MM.1S (cell line): ENCODE measurements around the gene PCGF3.

Source experiments
- DNase-seq: peaks from one replicate; pipeline ENCODE4 v3.0.0-alpha.2; 2015
- H2AFZ ChIP-seq: fragments of 300-600 bp; sonication (generic); 2 replicates; pipeline ENCODE4 v1.6.0; 2016; ENCODE audit warnings: antibody characterized with exemption, low read length
- H3F3A ChIP-seq: fragments of 300-600 bp; sonication (generic); 2 replicates; pipeline ENCODE4 v1.6.1; 2016; ENCODE audit warnings: mild to moderate bottlenecking, antibody characterized with exemption, low read length, moderate library complexity, mixed read lengths; ENCODE audit not compliant: insufficient read depth
- H3K27ac ChIP-seq: fragments of 300-600 bp; sonication (generic); 2 replicates; pipeline ENCODE4 v1.5.1; 2016; ENCODE audit warnings: mild to moderate bottlenecking, low read length
- H3K27me3 ChIP-seq: fragments of 300-600 bp; sonication (generic); replicated peaks from 2 replicates; pipeline ENCODE4 v1.6.0; 2016; ENCODE audit warnings: low read length; ENCODE audit not compliant: insufficient read depth
- H3K36me3 ChIP-seq: fragments of 300-600 bp; sonication (generic); replicated peaks from 2 replicates; pipeline ENCODE4 v1.6.1; 2016; ENCODE audit warnings: mild to moderate bottlenecking, low read length, mixed read lengths; ENCODE audit not compliant: insufficient read depth
- H3K4me1 ChIP-seq: fragments of 300-600 bp; sonication (generic); 2 replicates; pipeline ENCODE4 v1.6.1; 2016; ENCODE audit warnings: low read length, mixed read lengths
- H3K4me2 ChIP-seq: fragments of 300-600 bp; sonication (generic); 2 replicates; pipeline ENCODE4 v1.6.0; 2016; ENCODE audit warnings: low read depth, low read length
- H3K4me3 ChIP-seq: fragments of 300-600 bp; sonication (generic); 2 replicates; pipeline ENCODE4 v1.5.1; 2016; ENCODE audit warnings: low read length, mixed read lengths
- H3K79me2 ChIP-seq: fragments of 300-600 bp; sonication (generic); 2 replicates; pipeline ENCODE4 v1.6.1; 2016; ENCODE audit warnings: mixed run types, low read length, mixed read lengths
- H3K9ac ChIP-seq: fragments of 300-600 bp; sonication (generic); 2 replicates; pipeline ENCODE4 v1.6.1; 2016; ENCODE audit warnings: low read length, mixed read lengths
- H3K9me2 ChIP-seq: fragments of 300-600 bp; sonication (generic); replicated peaks from 2 replicates; pipeline ENCODE4 v1.6.1; 2016; ENCODE audit warnings: mild to moderate bottlenecking, low read length, mixed read lengths; ENCODE audit not compliant: insufficient read depth
- H3K9me3 ChIP-seq: fragments of 300-600 bp; sonication (generic); replicated peaks from 2 replicates; pipeline ENCODE4 v1.6.1; 2016; ENCODE audit warnings: mild to moderate bottlenecking, low read length, mixed read lengths; ENCODE audit not compliant: insufficient read depth
- H4K20me1 ChIP-seq: fragments of 300-600 bp; sonication (generic); 2 replicates; pipeline ENCODE4 v1.6.1; 2016; ENCODE audit warnings: mild to moderate bottlenecking, low read length, moderate library complexity, mixed read lengths; ENCODE audit not compliant: insufficient read depth
- CTCF ChIP-seq: fragments of 300-600 bp; sonication (generic); IDR thresholded peaks from 2 replicates; pipeline ENCODE4 v1.5.1; 2016; ENCODE audit warnings: antibody characterized with exemption, low read length, mixed read lengths
- EZH2 ChIP-seq: fragments of 300-600 bp; sonication (generic); optimal IDR thresholded peaks from 2 replicates; pipeline ENCODE3; 2017; ENCODE audit warnings: low read depth, mild to moderate bottlenecking, antibody characterized with exemption, low read length, mixed read lengths
- EZH2phosphoT487 ChIP-seq: fragments of 300-600 bp; sonication (generic); IDR thresholded peaks from 2 replicates; pipeline ENCODE4 v1.6.1; 2018; ENCODE audit warnings: antibody characterized with exemption, low read length

Gene PCGF3

GRCh38 chr4:665381-665750 is 40.3 kb upstream of the PCGF3 start:
- no peaks in the 10 kb centered on the region for H4K20me1 ChIP-seq
- no peaks in the 10 kb centered on the region for H3K36me3 ChIP-seq
- H2AFZ ChIP-seq = no peak overlapping the region
- no peak overlapping the region for H3K9ac ChIP-seq
- H3F3A ChIP-seq = no peaks in the 10 kb centered on the region
- TF ChIP-seq EZH2 (no peak), EZH2phosphoT487 (no peak), CTCF (no peak)
- no peak overlapping the region for H3K27ac ChIP-seq
- H3K79me2 ChIP-seq = no peaks in the 10 kb centered on the region
- DNase-seq = no peak
- no peak overlapping the region for H3K4me2 ChIP-seq
- no peaks in the 10 kb centered on the region for H3K27me3 ChIP-seq
- H3K9me3 ChIP-seq = no peaks in the 10 kb centered on the region
- H3K4me1 ChIP-seq = no peaks in the 10 kb centered on the region
- no peaks in the 10 kb centered on the region for H3K9me2 ChIP-seq
- no peak overlapping the region for H3K4me3 ChIP-seq

- Histone ChIP-seq H3K4me1 (no peaks in the 10 kb centered on the region), H2AFZ (no peak overlapping the region), H3K9me3 (no peaks in the 10 kb centered on the region), H3K4me2 (no peak overlapping the region), H4K20me1 (no peaks in the 10 kb centered on the region), H3K36me3 (no peaks in the 10 kb centered on the region), H3K9me2 (no peaks in the 10 kb centered on the region), H3K9ac (no peak overlapping the region), H3K4me3 (no peak overlapping the region), H3F3A (no peaks in the 10 kb centered on the region), H3K79me2 (no peaks in the 10 kb centered on the region), H3K27me3 (no peaks in the 10 kb centered on the region), H3K27ac (no peak overlapping the region)
- no peak for TF ChIP-seq EZH2phosphoT487
- no peak for DNase-seq
Observed at GRCh38 chr4:665751-666435, 39.7 kb upstream of the PCGF3 start.

- no peaks in the 10 kb centered on the region for H3F3A ChIP-seq
- no peak overlapping the region for H3K9ac ChIP-seq
- H2AFZ ChIP-seq = no peak overlapping the region
- H3K9me3 ChIP-seq = no peaks in the 10 kb centered on the region
- no peaks in the 10 kb centered on the region for H3K4me1 ChIP-seq
- no peak overlapping the region for H3K27ac ChIP-seq
- no peak for DNase-seq
- H3K9me2 ChIP-seq = no peaks in the 10 kb centered on the region
- TF ChIP-seq EZH2 = no peak
- no peak for TF ChIP-seq CTCF
- TF ChIP-seq EZH2phosphoT487 = no peak
- no peaks in the 10 kb centered on the region for H3K36me3 ChIP-seq
- H3K79me2 ChIP-seq = no peaks in the 10 kb centered on the region
- no peaks in the 10 kb centered on the region for H3K27me3 ChIP-seq
- no peak overlapping the region for H3K4me2 ChIP-seq
- H4K20me1 ChIP-seq = no peaks in the 10 kb centered on the region
- no peak overlapping the region for H3K4me3 ChIP-seq
Observed at GRCh38 chr4:666436-666810, 39.2 kb upstream of the PCGF3 start.

GRCh38 chr4:666822-667544 is 38.6 kb upstream of the PCGF3 start:
- no peak overlapping the region for H3K4me2 ChIP-seq
- H3K4me3 ChIP-seq = no peak overlapping the region

More at GRCh38 chr4:666822-667544, 38.6 kb upstream of the PCGF3 start:
- Histone ChIP-seq H3K27ac (no peak overlapping the region), H3K9me2 (no peaks in the 10 kb centered on the region), H3K4me1 (no peaks in the 10 kb centered on the region), H4K20me1 (no peaks in the 10 kb centered on the region), H3K9me3 (no peaks in the 10 kb centered on the region), H3K9ac (no peak overlapping the region), H2AFZ (no peak overlapping the region), H3K79me2 (no peaks in the 10 kb centered on the region), H3F3A (no peaks in the 10 kb centered on the region), H3K27me3 (no peaks in the 10 kb centered on the region), H3K36me3 (no peaks in the 10 kb centered on the region)
- TF ChIP-seq EZH2 (no peak), EZH2phosphoT487 (no peak), CTCF (no peak)
- DNase-seq = no peak
